IMR-90 (cell line): ENCODE results near the gene PIP5K1C. TPM values are rescaled to one million over a fixed set of nuclear protein-coding genes. Genes with fewer than 3 reads are reported as not detected.

Experiments used
- polyA plus RNA-seq, 3 experiments: library from polyadenylated mRNA; depleted of rRNA; stranded (reverse); fragments of >200 nt; gene quantifications; 2 replicates each; pipeline ENCODE4 v1.2.3, GENCODE V29; 2012; ENCODE audit warnings: low replicate concordance in 1 of 3
- total RNA-seq: library from RNA; depleted of rRNA; stranded (reverse); fragments of >200 nt; gene quantifications from 2 replicates; pipeline ENCODE4 v1.2.3, GENCODE V29; 2012; rRNA removed

The PIP5K1C gene
- total and polyA plus RNA-seq, 2 of the 4 experiments (the other 2 are of a cell fraction): 13.6 to 23.3 TPM

Other genes starting within 250 kb of the PIP5K1C start
- not detected in 2 replicates for gene SMIM24, start 219.9 kb downstream of the PIP5K1C start, total RNA-seq
- gene SMIM24, start 219.9 kb downstream of the PIP5K1C start, polyA plus RNA-seq (2012; rRNA removed): not detected in 2 replicates
- gene SMIM44, start 217.0 kb downstream of the PIP5K1C start, total RNA-seq: not detected in 2 replicates
- gene SMIM44, start 217.0 kb downstream of the PIP5K1C start, polyA plus RNA-seq (2012; rRNA removed): not detected in 2 replicates
- 3.2 and 4.2 TPM in 2 replicates for gene DOHH, start 199.8 kb downstream of the PIP5K1C start, total RNA-seq
- gene DOHH, start 199.8 kb downstream of the PIP5K1C start, polyA plus RNA-seq (2012; rRNA removed): 9.2 and 13.6 TPM in 2 replicates
- 21.5 and 24.4 TPM in 2 replicates for gene FZR1, start 194.2 kb downstream of the PIP5K1C start, total RNA-seq
- gene FZR1, start 194.2 kb downstream of the PIP5K1C start, polyA plus RNA-seq (2012; rRNA removed): 47.8 and 56.3 TPM in 2 replicates
- gene TEKTIP1, start 161.3 kb downstream of the PIP5K1C start, total RNA-seq: not detected in 2 replicates
- gene TEKTIP1, start 161.3 kb downstream of the PIP5K1C start, polyA plus RNA-seq (2012; rRNA removed): not detected in 2 replicates
- 20.4 and 25.0 TPM in 2 replicates for gene MFSD12, start 142.9 kb downstream of the PIP5K1C start, total RNA-seq
- 77.2 and 85.1 TPM in 2 replicates for gene MFSD12, start 142.9 kb downstream of the PIP5K1C start, polyA plus RNA-seq (2012; rRNA removed)
- gene HMG20B, start 127.5 kb downstream of the PIP5K1C start, total RNA-seq: 57.5 and 59.4 TPM in 2 replicates
- 63.8 and 76.9 TPM in 2 replicates for gene HMG20B, start 127.5 kb downstream of the PIP5K1C start, polyA plus RNA-seq (2012; rRNA removed)
- gene GIPC3, start 115.0 kb downstream of the PIP5K1C start, total RNA-seq: under 0.01 TPM in 2 replicates
- gene GIPC3, start 115.0 kb downstream of the PIP5K1C start, polyA plus RNA-seq (2012; rRNA removed): 0.36 and 0.42 TPM in 2 replicates
- 0.28 and 0.36 TPM in 2 replicates for gene TBXA2R, start 93.6 kb downstream of the PIP5K1C start, total RNA-seq
- 2.3 and 3.6 TPM in 2 replicates for gene TBXA2R, start 93.6 kb downstream of the PIP5K1C start, polyA plus RNA-seq (2012; rRNA removed)
- 10.8 and 12.8 TPM in 2 replicates for gene CACTIN, start 73.7 kb downstream of the PIP5K1C start, total RNA-seq
- gene CACTIN, start 73.7 kb downstream of the PIP5K1C start, polyA plus RNA-seq (2012; rRNA removed): 19.5 and 25.1 TPM in 2 replicates
- gene TJP3, start 7.9 kb upstream of the PIP5K1C start, total RNA-seq: not detected in 2 replicates
- gene TJP3, start 7.9 kb upstream of the PIP5K1C start, polyA plus RNA-seq (2012; rRNA removed): not detected in 2 replicates
- 8.6 and 9.5 TPM in 2 replicates for gene APBA3, start 61.2 kb upstream of the PIP5K1C start, total RNA-seq
- gene APBA3, start 61.2 kb upstream of the PIP5K1C start, polyA plus RNA-seq (2012; rRNA removed): 18.4 and 21.0 TPM in 2 replicates
- gene MRPL54, start 62.2 kb upstream of the PIP5K1C start, total RNA-seq: 55.9 and 68.6 TPM in 2 replicates
- 75.7 and 96.5 TPM in 2 replicates for gene MRPL54, start 62.2 kb upstream of the PIP5K1C start, polyA plus RNA-seq (2012; rRNA removed)
- not detected in 2 replicates for gene RAX2, start 71.8 kb upstream of the PIP5K1C start, total RNA-seq
- gene RAX2, start 71.8 kb upstream of the PIP5K1C start, polyA plus RNA-seq (2012; rRNA removed): not detected in 2 replicates
- gene MATK, start 85.9 kb upstream of the PIP5K1C start, total RNA-seq: not detected in 2 replicates
- not detected in 2 replicates for gene MATK, start 85.9 kb upstream of the PIP5K1C start, polyA plus RNA-seq (2012; rRNA removed)
- gene ZFR2, start 168.6 kb upstream of the PIP5K1C start, total RNA-seq: 0.28 TPM in 1 of 2 replicates, not detected in the other
- gene ZFR2, start 168.6 kb upstream of the PIP5K1C start, polyA plus RNA-seq (2012; rRNA removed): 0.10 and 0.19 TPM in 2 replicates
- gene ATCAY, start 180.2 kb upstream of the PIP5K1C start, total RNA-seq: 0.28 and 0.36 TPM in 2 replicates
- 0.19 and 0.31 TPM in 2 replicates for gene ATCAY, start 180.2 kb upstream of the PIP5K1C start, polyA plus RNA-seq (2012; rRNA removed)
- gene NMRK2, start 232.6 kb upstream of the PIP5K1C start, total RNA-seq: not detected in 2 replicates
- gene NMRK2, start 232.6 kb upstream of the PIP5K1C start, polyA plus RNA-seq (2012; rRNA removed): not detected in 2 replicates